ENCODE measurements around the gene DOK7. TPM values are rescaled to one million over a fixed set of nuclear protein-coding genes. Genes with fewer than 3 reads are reported as not detected.

DOK7 gene
- polyA plus RNA-seq, 3 donors: not detected

GRCh38 chr4:3520276-3520675, 57.2 kb downstream of the DOK7 start:
- no peaks in the 10 kb centered on the region for H3K4me1 ChIP-seq (ENCODE audit: control insufficient read depth in 1 of 2, insufficient read depth in 2 of 2, low read length in 2 of 2)
- TF ChIP-seq, protein P1, sequence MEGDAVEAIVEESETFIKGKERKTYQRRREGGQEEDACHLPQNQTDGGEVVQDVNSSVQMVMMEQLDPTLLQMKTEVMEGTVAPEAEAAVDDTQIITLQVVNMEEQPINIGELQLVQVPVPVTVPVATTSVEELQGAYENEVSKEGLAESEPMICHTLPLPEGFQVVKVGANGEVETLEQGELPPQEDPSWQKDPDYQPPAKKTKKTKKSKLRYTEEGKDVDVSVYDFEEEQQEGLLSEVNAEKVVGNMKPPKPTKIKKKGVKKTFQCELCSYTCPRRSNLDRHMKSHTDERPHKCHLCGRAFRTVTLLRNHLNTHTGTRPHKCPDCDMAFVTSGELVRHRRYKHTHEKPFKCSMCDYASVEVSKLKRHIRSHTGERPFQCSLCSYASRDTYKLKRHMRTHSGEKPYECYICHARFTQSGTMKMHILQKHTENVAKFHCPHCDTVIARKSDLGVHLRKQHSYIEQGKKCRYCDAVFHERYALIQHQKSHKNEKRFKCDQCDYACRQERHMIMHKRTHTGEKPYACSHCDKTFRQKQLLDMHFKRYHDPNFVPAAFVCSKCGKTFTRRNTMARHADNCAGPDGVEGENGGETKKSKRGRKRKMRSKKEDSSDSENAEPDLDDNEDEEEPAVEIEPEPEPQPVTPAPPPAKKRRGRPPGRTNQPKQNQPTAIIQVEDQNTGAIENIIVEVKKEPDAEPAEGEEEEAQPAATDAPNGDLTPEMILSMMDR (IDR thresholded peaks at IDR 0.05): no peak
- Mint-ChIP-seq H3K27me3 (ENCODE audit: low read depth in 3 of 3) (no peaks in the 10 kb centered on the region), H3K4me1 (no peaks in the 10 kb centered on the region), H3K27ac (peak overlapping the region in 1 of 7 donors; percentile 67), H3K9me3 (peaks cover 0 to 2% (median 0%) of the 10 kb centered on the region in 7 donors), H3K36me3 (peaks cover 86 to 97% of the 10 kb centered on the region in 2 donors), H3K4me3 (no peak overlapping the region)
- H3K4me2 ChIP-seq (replicated peaks; ENCODE audit: extremely low read depth, low read length, poor library complexity, severe bottlenecking): no peak overlapping the region
- H3K4me3 ChIP-seq (replicated peaks in 1 of 3; ENCODE audit: low read depth in 2 of 3, low read length in 3 of 3): no peak overlapping the region
- WGBS (ENCODE audit: insufficient coverage): 100% methylated on average over 2 of the region's 11 CpGs
- peaks cover 97 to 98% of the 10 kb centered on the region in 2 donors for H3K36me3 ChIP-seq (replicated peaks in 1 of 2; ENCODE audit: control insufficient read depth in 1 of 2, insufficient read depth in 2 of 2, low read length in 2 of 2)
- H3K27me3 ChIP-seq (ENCODE audit: control insufficient read depth in 2 of 2, insufficient read depth in 2 of 2, low read length in 2 of 2): no peaks in the 10 kb centered on the region
- no peak overlapping the region for H3K9ac ChIP-seq (ENCODE audit: insufficient read depth, low read length, poor library complexity, severe bottlenecking)
- H3K9me3 ChIP-seq (replicated peaks in 1 of 2; ENCODE audit: control insufficient read depth in 1 of 2, insufficient read depth in 1 of 2, low read length in 2 of 2): no peaks in the 10 kb centered on the region
- intact Hi-C loops (cut with micrococcal nuclease): no loop called here
- peaks cover 27% of the 10 kb centered on the region for H3K79me2 ChIP-seq (ENCODE audit: insufficient read depth, low read length)
- H3K27ac ChIP-seq (ENCODE audit: low read depth in 1 of 2, low read length in 2 of 2): no peak overlapping the region
- no peak for DNase-seq
- H2AFZ ChIP-seq (ENCODE audit: insufficient read depth, low read depth, low read length, poor library complexity, severe bottlenecking): no peak overlapping the region
- H4K20me1 ChIP-seq (ENCODE audit: insufficient read depth, low read length): peaks cover 76% of the 10 kb centered on the region

DNA sequence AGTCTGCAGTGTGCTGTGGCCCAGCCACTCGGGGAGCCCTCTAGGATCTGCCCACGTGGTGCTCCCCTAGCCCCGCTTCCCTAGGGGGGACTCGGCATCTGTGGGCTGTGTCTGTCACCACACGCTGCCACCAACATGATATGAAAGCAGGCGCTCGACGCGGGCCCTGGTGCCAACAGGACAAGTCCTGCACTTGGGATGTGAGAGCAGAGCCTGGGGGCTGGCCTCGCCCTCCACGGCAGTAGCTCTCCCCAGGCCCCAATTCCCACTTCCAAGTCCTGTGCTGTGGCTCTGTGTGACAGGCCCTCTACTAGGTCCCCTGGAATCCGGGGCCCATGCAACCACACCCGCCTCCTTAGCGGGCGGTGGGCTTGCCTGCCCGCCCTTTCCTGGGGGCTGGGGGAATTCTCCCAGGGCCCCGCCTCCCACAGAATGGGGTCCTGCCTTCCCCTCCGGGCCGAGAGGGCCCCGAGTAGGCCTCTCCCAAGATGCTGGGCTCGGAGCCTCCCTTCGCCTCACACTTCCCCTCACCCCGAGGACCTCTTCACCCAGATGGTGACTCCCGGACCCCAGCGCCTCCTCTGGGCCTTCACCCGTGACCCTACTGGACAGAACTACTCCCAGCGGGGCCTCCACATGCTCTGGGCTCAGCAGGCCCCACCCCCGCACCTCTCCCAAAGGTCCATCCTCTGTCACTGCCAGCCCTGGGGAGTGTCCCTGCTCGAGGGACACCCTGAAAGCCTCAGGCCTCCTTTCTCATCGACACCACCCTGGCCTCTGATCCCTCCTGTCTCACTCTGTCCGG, 57.9 kb downstream of the DOK7 start:
- 95% methylated on average over 31 of the region's 31 CpGs for WGBS (ENCODE audit: insufficient coverage)
- DNase-seq: no peak
- no peaks in the 10 kb centered on the region for H3K4me1 Mint-ChIP-seq
- Histone ChIP-seq H4K20me1 (ENCODE audit: insufficient read depth, low read length) (peaks cover 79% of the 10 kb centered on the region), H3K9ac (ENCODE audit: insufficient read depth, low read length, poor library complexity, severe bottlenecking) (no peak overlapping the region), H3K36me3 (replicated peaks in 1 of 2; ENCODE audit: control insufficient read depth in 1 of 2, insufficient read depth in 2 of 2, low read length in 2 of 2) (peaks cover 90 to 98% of the 10 kb centered on the region in 2 donors), H3K4me1 (ENCODE audit: control insufficient read depth in 1 of 2, insufficient read depth in 2 of 2, low read length in 2 of 2) (no peaks in the 10 kb centered on the region), H3K27ac (ENCODE audit: low read depth in 1 of 2, low read length in 2 of 2) (no peak overlapping the region), H3K9me3 (replicated peaks in 1 of 2; ENCODE audit: control insufficient read depth in 1 of 2, insufficient read depth in 1 of 2, low read length in 2 of 2) (no peaks in the 10 kb centered on the region), H3K4me3 (replicated peaks in 1 of 3; ENCODE audit: low read depth in 2 of 3, low read length in 3 of 3) (no peak overlapping the region), H3K79me2 (ENCODE audit: insufficient read depth, low read length) (peaks cover 34% of the 10 kb centered on the region), H3K4me2 (replicated peaks; ENCODE audit: extremely low read depth, low read length, poor library complexity, severe bottlenecking) (no peak overlapping the region), H2AFZ (ENCODE audit: insufficient read depth, low read depth, low read length, poor library complexity, severe bottlenecking) (no peak overlapping the region), H3K27me3 (ENCODE audit: control insufficient read depth in 2 of 2, insufficient read depth in 2 of 2, low read length in 2 of 2) (no peaks in the 10 kb centered on the region)
- H3K36me3 Mint-ChIP-seq: peaks cover 80 to 97% of the 10 kb centered on the region in 2 donors
- no peak overlapping the region for H3K4me3 Mint-ChIP-seq
- intact Hi-C loops (cut with micrococcal nuclease): no loop called here
- H3K27ac Mint-ChIP-seq: peak overlapping the region in 4 of 7 donors; percentile 11 to 68 (median 28)
- TF ChIP-seq, protein P1 (IDR thresholded peaks at IDR 0.05): no peak
- no peaks in the 10 kb centered on the region for H3K27me3 Mint-ChIP-seq (ENCODE audit: low read depth in 3 of 3)
- H3K9me3 Mint-ChIP-seq: no peaks in the 10 kb centered on the region

Data from CD14-positive monocyte (primary cell).